Measurements from ENCODE around the gene RNF151. TPM values are rescaled to one million over a fixed set of nuclear protein-coding genes. Genes with fewer than 3 reads are reported as not detected.

RNF151 gene
- total RNA-seq, 2 experiments from 2014 or later: not detected

DNA sequence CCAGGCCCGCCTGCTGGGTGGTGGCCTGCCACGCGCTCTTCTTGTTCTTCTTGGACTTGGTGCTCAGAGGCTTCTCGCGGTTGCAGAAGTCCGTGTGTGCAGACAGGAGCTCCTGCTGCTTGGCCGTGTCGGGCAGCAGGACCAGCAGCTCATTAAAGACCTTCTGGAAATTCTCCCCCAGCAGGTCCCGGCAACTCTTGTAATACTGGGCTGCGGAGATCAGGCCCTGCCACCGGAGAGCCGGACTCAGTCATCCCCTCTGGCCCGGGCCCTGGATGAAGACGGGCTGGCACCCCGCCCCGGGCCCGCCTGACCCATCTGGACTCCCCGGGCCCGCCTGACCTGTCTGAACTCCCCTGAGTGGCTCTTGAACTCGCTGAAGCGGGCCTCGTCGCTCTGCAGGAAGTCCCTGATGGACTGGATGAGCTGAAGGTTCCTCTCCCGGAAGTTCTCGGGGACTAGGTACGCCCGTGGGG is 31.7 kb downstream of the RNF151 start:
- Mint-ChIP-seq H3K27me3 (no peaks in the 10 kb centered on the region), H3K27ac (no peak overlapping the region), H3K9me3 (no peaks in the 10 kb centered on the region), H3K4me3 (no peak overlapping the region), H3K4me1 (ENCODE audit: low read depth) (peaks cover 6% of the 10 kb centered on the region), H3K36me3 (ENCODE audit: low read depth) (peaks cover 38% of the 10 kb centered on the region)
- DNase-seq (no peak), ATAC-seq (ENCODE audit: poor library complexity) (no peak)
- POLR2A ChIA-PET: no interaction called here
- Histone ChIP-seq H3K4me1 (ENCODE audit: insufficient read depth, low read length) (peaks cover 3% of the 10 kb centered on the region), H3K9me3 (ENCODE audit: control insufficient read depth in 1 of 2, insufficient read depth in 1 of 2, low read length in 2 of 2) (no peaks in the 10 kb centered on the region), H3K36me3 (ENCODE audit: insufficient read depth, low read length) (peaks cover 58% of the 10 kb centered on the region), H3K27me3 (ENCODE audit: control insufficient read depth in 1 of 2, insufficient read depth in 2 of 2, low read length in 2 of 2) (no peaks in the 10 kb centered on the region), H3K4me3 (ENCODE audit: low read length) (no peak overlapping the region), H3K27ac (ENCODE audit: low read depth in 1 of 2, low read length in 2 of 2) (no peak overlapping the region)
- TF ChIP-seq, protein P1, sequence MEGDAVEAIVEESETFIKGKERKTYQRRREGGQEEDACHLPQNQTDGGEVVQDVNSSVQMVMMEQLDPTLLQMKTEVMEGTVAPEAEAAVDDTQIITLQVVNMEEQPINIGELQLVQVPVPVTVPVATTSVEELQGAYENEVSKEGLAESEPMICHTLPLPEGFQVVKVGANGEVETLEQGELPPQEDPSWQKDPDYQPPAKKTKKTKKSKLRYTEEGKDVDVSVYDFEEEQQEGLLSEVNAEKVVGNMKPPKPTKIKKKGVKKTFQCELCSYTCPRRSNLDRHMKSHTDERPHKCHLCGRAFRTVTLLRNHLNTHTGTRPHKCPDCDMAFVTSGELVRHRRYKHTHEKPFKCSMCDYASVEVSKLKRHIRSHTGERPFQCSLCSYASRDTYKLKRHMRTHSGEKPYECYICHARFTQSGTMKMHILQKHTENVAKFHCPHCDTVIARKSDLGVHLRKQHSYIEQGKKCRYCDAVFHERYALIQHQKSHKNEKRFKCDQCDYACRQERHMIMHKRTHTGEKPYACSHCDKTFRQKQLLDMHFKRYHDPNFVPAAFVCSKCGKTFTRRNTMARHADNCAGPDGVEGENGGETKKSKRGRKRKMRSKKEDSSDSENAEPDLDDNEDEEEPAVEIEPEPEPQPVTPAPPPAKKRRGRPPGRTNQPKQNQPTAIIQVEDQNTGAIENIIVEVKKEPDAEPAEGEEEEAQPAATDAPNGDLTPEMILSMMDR (IDR thresholded peaks at IDR 0.05): no peak
- intact Hi-C loops (cut with DNase I, micrococcal nuclease): no loop called here
- CTCF ChIA-PET: no interaction called here

GRCh38 chr16:1998852-1999801 is 32.5 kb downstream of the RNF151 start:
- Histone ChIP-seq H3K27me3 (ENCODE audit: control insufficient read depth in 1 of 2, insufficient read depth in 2 of 2, low read length in 2 of 2) (no peaks in the 10 kb centered on the region), H3K9me3 (ENCODE audit: control insufficient read depth in 1 of 2, insufficient read depth in 1 of 2, low read length in 2 of 2) (no peaks in the 10 kb centered on the region), H3K36me3 (ENCODE audit: insufficient read depth, low read length) (peaks cover 60% of the 10 kb centered on the region), H3K4me3 (ENCODE audit: low read length) (no peak overlapping the region), H3K27ac (ENCODE audit: low read depth in 1 of 2, low read length in 2 of 2) (no peak overlapping the region), H3K4me1 (ENCODE audit: insufficient read depth, low read length) (peaks cover 10% of the 10 kb centered on the region)
- Mint-ChIP-seq H3K27ac (no peak overlapping the region), H3K27me3 (no peaks in the 10 kb centered on the region), H3K4me3 (no peak overlapping the region), H3K36me3 (ENCODE audit: low read depth) (peaks cover 38% of the 10 kb centered on the region), H3K9me3 (no peaks in the 10 kb centered on the region), H3K4me1 (ENCODE audit: low read depth) (peaks cover under 1% of the 10 kb centered on the region)
- DNase-seq: no peak
- intact Hi-C loops (cut with DNase I, micrococcal nuclease): no loop called here
- ChIA-PET POLR2A (no interaction called here), CTCF (no interaction called here)
- TF ChIP-seq, protein P1 (IDR thresholded peaks at IDR 0.05): no peak
- ATAC-seq (ENCODE audit: poor library complexity): no peak

DNA sequence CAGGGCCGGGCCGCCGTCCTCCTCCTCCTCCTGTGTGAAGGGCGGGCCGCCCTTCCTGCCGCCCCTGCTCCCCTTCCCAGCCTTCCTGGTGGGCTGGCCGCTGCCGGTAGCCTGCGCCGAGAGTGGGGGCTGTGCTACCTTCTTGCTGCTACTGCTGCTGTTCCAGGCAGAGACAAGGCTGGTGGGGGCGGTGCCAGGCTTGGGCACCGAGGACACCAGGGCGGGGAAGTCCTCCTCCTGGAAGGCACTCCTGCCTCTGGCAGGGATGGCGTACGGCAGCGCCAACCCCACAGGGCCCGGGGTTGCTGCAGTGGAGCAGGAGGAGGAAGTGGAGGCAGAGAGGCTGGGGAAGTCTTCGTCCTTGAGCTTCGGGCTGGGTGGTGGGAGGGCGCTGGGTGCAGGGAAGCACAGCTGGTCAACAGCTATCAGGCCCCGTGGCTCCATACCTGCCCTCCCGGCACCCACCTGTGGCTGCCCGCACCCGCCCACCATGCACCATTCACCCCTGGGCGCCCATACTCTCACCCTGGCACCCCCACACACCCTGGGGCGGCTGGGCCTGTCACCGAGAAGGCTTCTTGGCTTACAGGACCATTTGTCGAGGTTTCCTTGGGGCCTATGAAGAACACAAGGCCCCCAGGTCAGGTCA is 33.3 kb downstream of the RNF151 start:
- no peak for ATAC-seq (ENCODE audit: poor library complexity)
- Mint-ChIP-seq H3K27ac (no peak overlapping the region), H3K27me3 (no peaks in the 10 kb centered on the region), H3K4me3 (no peak overlapping the region), H3K9me3 (no peaks in the 10 kb centered on the region), H3K4me1 (ENCODE audit: low read depth) (no peaks in the 10 kb centered on the region), H3K36me3 (ENCODE audit: low read depth) (peaks cover 38% of the 10 kb centered on the region)
- no peak for DNase-seq
- Histone ChIP-seq H3K4me1 (ENCODE audit: insufficient read depth, low read length) (peaks cover 18% of the 10 kb centered on the region), H3K4me3 (ENCODE audit: low read length) (no peak overlapping the region), H3K36me3 (ENCODE audit: insufficient read depth, low read length) (peaks cover 62% of the 10 kb centered on the region), H3K27ac (ENCODE audit: low read depth in 1 of 2, low read length in 2 of 2) (no peak overlapping the region), H3K9me3 (ENCODE audit: control insufficient read depth in 1 of 2, insufficient read depth in 1 of 2, low read length in 2 of 2) (no peaks in the 10 kb centered on the region), H3K27me3 (ENCODE audit: control insufficient read depth in 1 of 2, insufficient read depth in 2 of 2, low read length in 2 of 2) (no peaks in the 10 kb centered on the region)
- TF ChIP-seq, protein P1 (IDR thresholded peaks at IDR 0.05): no peak
- ChIA-PET POLR2A (no interaction called here), CTCF (no interaction called here)
- intact Hi-C loops (cut with DNase I, micrococcal nuclease): no loop called here
